H1 (cell line): ENCODE measurements around the gene CNPY3. TPM values are rescaled to one million over a fixed set of nuclear protein-coding genes. Genes with fewer than 3 reads are reported as not detected.

ENCODE experiments used
- CTCF ChIA-PET: fragments of 300-600 bp; sonication (Branson Sonifier 250); formaldehyde crosslinking; loops from one replicate; lab custom pipeline; 2021; ENCODE audit not compliant: partially characterized antibody; lab: Charles Lee
- POLR2A ChIA-PET: fragments of 300-600 bp; sonication (Branson Sonifier 250); formaldehyde crosslinking; loops from one replicate; lab custom pipeline; 2021; ENCODE audit warnings: inconsistent platforms; ENCODE audit not compliant: partially characterized antibody; lab: Charles Lee
- DNase-seq, 2 experiments: peaks; one replicate each; pipeline versions ENCODE4 v3.0.0 to v3.0.0-alpha.2; 2010 to 2022; ENCODE audit warnings: low spot score in 2 of 2, low read depth in 1 of 2, mixed read lengths in 1 of 2
- FAIRE-seq: peaks from 2 replicates; lab custom pipeline; 2011; peaks lifted over from hg19 to GRCh38; lab: Jason Lieb, UNC
- H2AFZ ChIP-seq: 2 replicates; pipeline ENCODE4 v1.8.1; 2012; ENCODE audit warnings: low read length, inconsistent platforms
- H2AK5ac ChIP-seq: 2 replicates; pipeline ENCODE4 v1.6.1; 2013; ENCODE audit warnings: low read depth, low read length
- H2BK120ac ChIP-seq: replicated peaks from 2 replicates; pipeline ENCODE3; 2013; ENCODE audit warnings: low read depth, low read length, inconsistent platforms
- H2BK12ac ChIP-seq: 2 replicates; pipeline ENCODE4 v1.6.1; 2013; ENCODE audit warnings: low read depth, low read length
- H2BK15ac ChIP-seq: 2 replicates; pipeline ENCODE4 v1.6.1; 2013; ENCODE audit warnings: low read length
- H2BK20ac ChIP-seq: 2 replicates; pipeline ENCODE4 v1.6.1; 2013; ENCODE audit warnings: low read length
- H2BK5ac ChIP-seq: 2 replicates; pipeline ENCODE4 v1.6.1; 2013; ENCODE audit warnings: low read depth, low read length
- H3K14ac ChIP-seq: 2 replicates; pipeline ENCODE4 v1.6.1; 2013; ENCODE audit warnings: inconsistent platforms; ENCODE audit not compliant: insufficient read length
- H3K18ac ChIP-seq: 2 replicates; pipeline ENCODE4 v1.6.1; 2013; ENCODE audit warnings: low read length; ENCODE audit errors: extremely low read depth
- H3K23ac ChIP-seq: 2 replicates; pipeline ENCODE4 v1.6.1; 2013; ENCODE audit warnings: inconsistent platforms; ENCODE audit not compliant: insufficient read length
- H3K23me2 ChIP-seq: 2 replicates; pipeline ENCODE4 v1.6.1; 2013; ENCODE audit warnings: low read depth, low read length
- H3K27ac ChIP-seq: 2 replicates; pipeline ENCODE4 v1.6.1; 2011; ENCODE audit warnings: low read depth, low read length, inconsistent platforms
- H3K27me3 ChIP-seq, 4 experiments: replicated peaks in 1 of 4; 1 replicate in 1 of 4; 2 replicates in 3 of 4; pipeline versions ENCODE4 v1.6.1 to v1.8.1; 2011 to 2013; ENCODE audit warnings: low read length in 3 of 4, mild to moderate bottlenecking in 3 of 4, inconsistent platforms in 2 of 4, mixed read lengths in 2 of 4, moderate library complexity in 1 of 4; ENCODE audit not compliant: control insufficient read depth in 3 of 4, insufficient read depth in 3 of 4; ENCODE audit errors: extremely low read depth in 1 of 4
- H3K36me3 ChIP-seq, 4 experiments: 2 replicates each; pipeline versions ENCODE4 v1.6.1 to v1.8.1; 2011 to 2013; ENCODE audit warnings: mild to moderate bottlenecking in 4 of 4, low read length in 3 of 4, moderate library complexity in 2 of 4, control low read depth in 1 of 4, inconsistent platforms in 1 of 4; ENCODE audit not compliant: insufficient read depth in 4 of 4, control insufficient read depth in 2 of 4
- H3K4ac ChIP-seq: replicated peaks from 2 replicates; pipeline ENCODE3; 2013; ENCODE audit warnings: low read length, low read depth, mixed read lengths, inconsistent platforms; ENCODE audit not compliant: insufficient read length
- H3K4me1 ChIP-seq, 4 experiments: replicated peaks in 1 of 4; 1 replicate in 1 of 4; 2 replicates in 3 of 4; pipeline versions ENCODE4 v1.6.1 to v1.8.1; 2011 to 2013; ENCODE audit warnings: low read length in 3 of 4, inconsistent platforms in 2 of 4, mixed read lengths in 1 of 4; ENCODE audit not compliant: insufficient read depth in 4 of 4, control insufficient read depth in 3 of 4
- H3K4me2 ChIP-seq, 2 experiments: 2 replicates each; pipeline versions ENCODE4 v1.6.1 to v1.8.1; 2011 to 2013; ENCODE audit warnings: low read depth in 2 of 2, low read length in 2 of 2, control low read depth in 1 of 2, inconsistent platforms in 1 of 2, mild to moderate bottlenecking in 1 of 2; ENCODE audit not compliant: insufficient read depth in 1 of 2
- H3K4me3 ChIP-seq, 4 experiments: fragments of 200-600, 300-600 bp in 1 of 4; sonication (generic), shearing (Covaris generic), sonication (Bioruptor Twin) in 1 of 4; 2 replicates each; pipeline versions ENCODE4 v1.5.1 to v1.8.1; 2011 to 2016; ENCODE audit warnings: low read length in 4 of 4, low read depth in 3 of 4, control low read depth in 2 of 4, inconsistent platforms in 2 of 4, mild to moderate bottlenecking in 2 of 4, mixed read lengths in 1 of 4, moderate library complexity in 1 of 4; ENCODE audit not compliant: insufficient read depth in 2 of 4; ENCODE audit errors: extremely low read depth in 1 of 4
- H3K56ac ChIP-seq: replicated peaks from 2 replicates; pipeline ENCODE3; 2013; ENCODE audit warnings: low read depth, mild to moderate bottlenecking, mixed read lengths, low read length, inconsistent platforms; ENCODE audit not compliant: insufficient read length
- H3K79me1 ChIP-seq: 2 replicates; pipeline ENCODE4 v1.6.1; 2013; ENCODE audit warnings: low read depth, low read length, control low read depth
- H3K79me2 ChIP-seq, 2 experiments: 2 replicates each; pipeline versions ENCODE4 v1.6.1 to v1.8.1; 2012 to 2013; ENCODE audit warnings: low read length in 2 of 2, mild to moderate bottlenecking in 2 of 2, inconsistent platforms in 1 of 2; ENCODE audit not compliant: insufficient read depth in 2 of 2, control insufficient read depth in 1 of 2
- H3K9ac ChIP-seq, 4 experiments: replicated peaks in 1 of 4; 1 replicate in 1 of 4; 2 replicates in 3 of 4; pipeline versions ENCODE4 v1.6.1 to v1.8.1; 2011 to 2013; ENCODE audit warnings: low read depth in 3 of 4, low read length in 3 of 4, control low read depth in 2 of 4, mild to moderate bottlenecking in 2 of 4, moderate library complexity in 2 of 4, inconsistent platforms in 1 of 4; ENCODE audit errors: extremely low read depth in 1 of 4
- H3K9me3 ChIP-seq, 2 experiments: 2 replicates each; pipeline versions ENCODE4 v1.6.1 to v1.8.1; 2012 to 2013; ENCODE audit warnings: mild to moderate bottlenecking in 2 of 2, moderate library complexity in 2 of 2, control low read depth in 1 of 2, inconsistent platforms in 1 of 2, low read depth in 1 of 2, low read length in 1 of 2, mixed read lengths in 1 of 2; ENCODE audit not compliant: insufficient read depth in 2 of 2
- H4K20me1 ChIP-seq, 2 experiments: replicated peaks in 1 of 2; 2 replicates each; pipeline versions ENCODE3 to v1.8.1; 2011 to 2013; ENCODE audit warnings: inconsistent platforms in 2 of 2, low read length in 2 of 2, mild to moderate bottlenecking in 1 of 2; ENCODE audit not compliant: insufficient read depth in 2 of 2, control insufficient read depth in 1 of 2
- H4K5ac ChIP-seq: 2 replicates; pipeline ENCODE4 v1.6.1; 2013; ENCODE audit warnings: low read length, low read depth, mixed read lengths, inconsistent platforms; ENCODE audit not compliant: insufficient read length
- H4K8ac ChIP-seq: 2 replicates; pipeline ENCODE4 v1.8.0; 2013; ENCODE audit warnings: mild to moderate bottlenecking, moderate library complexity, low read length, inconsistent platforms; ENCODE audit not compliant: insufficient read depth; ENCODE audit errors: extremely low read depth
- H4K91ac ChIP-seq: replicated peaks from 2 replicates; pipeline ENCODE3; 2013; ENCODE audit warnings: low read length, mixed read lengths, inconsistent platforms; ENCODE audit not compliant: insufficient read length
- CREB1 ChIP-seq: IDR thresholded peaks from 2 replicates; pipeline ENCODE4 v1.6.1; 2012; ENCODE audit warnings: inconsistent platforms
- CTBP2 ChIP-seq: IDR thresholded peaks from 2 replicates; pipeline ENCODE4 v1.7.0; 2011; ENCODE audit warnings: borderline replicate concordance, mild to moderate bottlenecking, moderate library complexity, mixed read lengths, low read length; ENCODE audit not compliant: insufficient read depth, insufficient read length
- KDM4A ChIP-seq: IDR thresholded peaks from one replicate; pipeline ENCODE4 v1.7.1; 2012; ENCODE audit warnings: low read depth, mild to moderate bottlenecking, moderate library complexity, low read length, inconsistent platforms; ENCODE audit not compliant: severe bottlenecking
- SIN3A ChIP-seq, 2 experiments: IDR thresholded peaks in 1 of 2; conservative IDR thresholded peaks in 1 of 2; 2 replicates each; pipeline ENCODE4 v1.6.1; 2011 to 2012; ENCODE audit warnings: low read length in 2 of 2, improper control_type of control experiment in 1 of 2, low read depth in 1 of 2, mild to moderate bottlenecking in 1 of 2
- WGBS, 2 experiments: shearing (Covaris generic) in 1 of 2; methylation state at CpG; one replicate each; pipeline versions ENCODE4 v1.1.6 to v1.1.7; 2013 to 2015; ENCODE audit warnings: low lambda C conversion rate in 2 of 2, mixed read lengths in 2 of 2, inconsistent platforms in 1 of 2, low coverage in 1 of 2, missing lambda C conversion rate in 1 of 2; ENCODE audit not compliant: insufficient replicate concordance in 2 of 2, insufficient coverage in 1 of 2, insufficient read length in 1 of 2; ENCODE audit errors: extremely low coverage in 1 of 2, missing lambda C conversion rate in 1 of 2; 5-methylcytosine and 5-hydroxymethylcytosine counted together
- polyA plus RNA-seq, 7 experiments: library from polyadenylated mRNA; depleted of rRNA in 3 of 7; stranded (reverse) in 5 of 7; unstranded in 2 of 7; fragments of >200 nt in 5 of 7; fragments of 200-250 nt in 2 of 7; gene quantifications; 1 replicate in 5 of 7; 2 replicates in 1 of 7; 4 replicates in 1 of 7; pipeline versions ENCODE4 v1.2.1 to v1.2.3, GENCODE V29; 2011 to 2013; ENCODE audit warnings: missing spikeins in 2 of 7, mixed read lengths in 2 of 7
- total RNA-seq: library from RNA; stranded (reverse); fragmentation: NEBNext Ultra II Directional; extraction: Animal tissue kit (Norgen Biotek cat#: 25700); gene quantifications from 2 replicates; pipeline ENCODE4 v1.2.1, GENCODE V29; 2021
- TF ChIP-seq, protein P1 (sequence below): IDR thresholded peaks from 2 replicates; pipeline ENCODE4 v1.6.1; 2011; ENCODE audit warnings: low read length, improper control_type of control experiment
- TF ChIP-seq, protein P2 (sequence below), 3 experiments: IDR thresholded peaks; 1 replicate in 2 of 3; 2 replicates in 1 of 3; pipeline versions ENCODE4 v1.5.1 to v1.6.1; 2011; ENCODE audit warnings: low read length in 3 of 3, mild to moderate bottlenecking in 3 of 3, inconsistent platforms in 2 of 3, low read depth in 1 of 3, moderate library complexity in 1 of 3; ENCODE audit not compliant: insufficient read depth in 1 of 3; ENCODE audit errors: control extremely low read depth in 1 of 3

CNPY3 gene
- total and polyA plus RNA-seq, 2 of the 8 experiments (the other 6 are each of a cell fraction or from before 2014, with no cell fraction given), result 49.6 to 64.5 TPM

DNA sequence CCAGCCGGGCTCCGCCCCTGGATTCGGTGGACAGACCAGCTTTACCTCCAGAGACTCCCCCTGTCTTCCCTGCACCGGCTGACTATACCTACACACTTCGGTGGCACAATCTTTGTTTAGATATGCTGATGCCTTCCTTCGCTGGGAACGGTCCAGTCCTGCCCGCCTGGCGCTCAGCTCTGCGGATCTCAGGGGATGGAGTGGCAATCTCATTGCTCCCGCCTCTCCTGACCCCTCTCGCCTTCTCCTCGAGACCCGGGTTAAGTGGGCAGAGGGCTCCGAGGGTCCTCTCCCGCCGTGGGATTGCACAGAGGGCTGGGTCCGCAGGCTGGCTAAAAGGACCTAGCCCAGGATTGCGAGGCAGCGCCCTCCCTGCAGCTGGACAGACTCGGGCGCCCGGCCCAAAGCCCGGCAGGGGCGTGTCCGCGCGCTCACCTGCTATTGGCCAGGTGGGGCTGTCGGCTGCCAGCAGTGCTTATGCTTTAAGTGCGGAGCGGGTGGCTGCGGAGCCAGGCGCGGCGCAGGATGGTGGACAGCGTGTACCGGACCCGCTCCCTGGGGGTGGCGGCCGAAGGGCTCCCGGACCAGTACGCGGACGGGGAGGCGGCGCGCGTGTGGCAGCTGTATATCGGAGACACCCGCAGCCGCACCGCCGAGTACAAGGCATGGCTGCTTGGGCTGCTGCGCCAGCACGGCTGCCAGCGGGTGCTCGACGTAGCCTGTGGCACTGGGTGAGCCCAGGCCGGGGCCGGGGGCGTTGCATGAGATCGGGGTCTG, 31.2 kb downstream of the CNPY3 start, which contains the start of gene GNMT:
TSS of gene GNMT (plus strand) at position 512 of the 777 bp plus-strand sequence. CDS start at position 526, 14 bp downstream.
- POLR2A ChIA-PET, result interaction anchor here (0.7 to 5.3 kb wide), 23 partner anchors 8 to 214 kb away, joined by 3 to 21 read pairs (median 4); partner anchors contain the start of genes CNPY3, PEX6, PPP2R5D and RPL7L1
- Histone ChIP-seq H3K4me3 (peak within 1 kb of the TSS; percentile 50 to 87 (median 76)), H4K8ac (peak within 1 kb of the TSS; percentile 86), H3K79me1 (no peaks in the 10 kb centered on the region; the same call in 1 of the 2 replicates), H3K14ac (no peak within 1 kb of the TSS), H3K27me3 (peaks cover 0 to 13% (median 10%) of the 10 kb centered on the region in 4 experiments; a peak in 5 of 7 replicates), H2BK15ac (0 out of 2 replicates have a peak within 1 kb of the TSS, but pooled peaks have one; percentile 81), H2BK20ac (no peak within 1 kb of the TSS), H4K20me1 (no peaks in the 10 kb centered on the region), H2AK5ac (no peak within 1 kb of the TSS), H3K18ac (peak within 1 kb of the TSS; percentile 91), H3K23me2 (peaks cover 10% of the 10 kb centered on the region), H2BK12ac (0 out of 2 replicates have a peak within 1 kb of the TSS, but pooled peaks have one; percentile 50), H3K56ac (no peak within 1 kb of the TSS), H3K9ac (peak within 1 kb of the TSS in 3 of 4 experiments; percentile 50 to 60 (median 54); a peak in 3 of 7 replicates), H3K79me2 (no peaks in the 10 kb centered on the region), H4K91ac (no peak within 1 kb of the TSS), H3K4me1 (peaks cover 0 to 8% (median 6%) of the 10 kb centered on the region in 4 experiments; a peak in 5 of 7 replicates), H3K27ac (no peak within 1 kb of the TSS), H3K23ac (no peak within 1 kb of the TSS), H4K5ac (peak within 1 kb of the TSS; percentile 30), H2AFZ (peak within 1 kb of the TSS; percentile 94; the same call in 1 of the 2 replicates), H2BK5ac (peak within 1 kb of the TSS; percentile 24; the same call in 1 of the 2 replicates), H3K4me2 (peak within 1 kb of the TSS; percentile 69 to 99), H2BK120ac (no peak within 1 kb of the TSS), H3K9me3 (no peaks in the 10 kb centered on the region), H3K36me3 (peaks cover 0 to 2% (median 0%) of the 10 kb centered on the region in 4 experiments; a peak in 1 of 8 replicates), H3K4ac (no peak within 1 kb of the TSS)
- no peak for FAIRE-seq
- CTCF ChIA-PET, result interaction anchor here (0.5 to 2.2 kb wide), 14 partner anchors 9 to 429 kb away, joined by 3 to 6 read pairs (median 3); partner anchors contain the start of genes CNPY3, KLHDC3, MEA1 and RRP36
- DNase-seq, result peak in 1 of 2 experiments; percentile 90
- 6% methylated on average over 31 of the region's 62 CpGs; no CpG with 5 or more reads in 1 of the 2 experiments for WGBS, 2 experiments
- no peak for TF ChIP-seq CREB1
- no peak for TF ChIP-seq CTBP2
- TF ChIP-seq SIN3A (conservative IDR thresholded peaks at IDR 0.05 in 1 of 2, IDR thresholded peaks at IDR 0.05 in 1 of 2; ENCODE audit: low read depth in 1 of 2, low read length in 2 of 2), result peak; percentile 38 to 87; a peak in 3 of 4 replicates
- TF ChIP-seq, protein P1, sequence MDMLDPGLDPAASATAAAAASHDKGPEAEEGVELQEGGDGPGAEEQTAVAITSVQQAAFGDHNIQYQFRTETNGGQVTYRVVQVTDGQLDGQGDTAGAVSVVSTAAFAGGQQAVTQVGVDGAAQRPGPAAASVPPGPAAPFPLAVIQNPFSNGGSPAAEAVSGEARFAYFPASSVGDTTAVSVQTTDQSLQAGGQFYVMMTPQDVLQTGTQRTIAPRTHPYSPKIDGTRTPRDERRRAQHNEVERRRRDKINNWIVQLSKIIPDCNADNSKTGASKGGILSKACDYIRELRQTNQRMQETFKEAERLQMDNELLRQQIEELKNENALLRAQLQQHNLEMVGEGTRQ, result no peak
- peak; percentile 68 for TF ChIP-seq KDM4A
- TF ChIP-seq, protein P2, sequence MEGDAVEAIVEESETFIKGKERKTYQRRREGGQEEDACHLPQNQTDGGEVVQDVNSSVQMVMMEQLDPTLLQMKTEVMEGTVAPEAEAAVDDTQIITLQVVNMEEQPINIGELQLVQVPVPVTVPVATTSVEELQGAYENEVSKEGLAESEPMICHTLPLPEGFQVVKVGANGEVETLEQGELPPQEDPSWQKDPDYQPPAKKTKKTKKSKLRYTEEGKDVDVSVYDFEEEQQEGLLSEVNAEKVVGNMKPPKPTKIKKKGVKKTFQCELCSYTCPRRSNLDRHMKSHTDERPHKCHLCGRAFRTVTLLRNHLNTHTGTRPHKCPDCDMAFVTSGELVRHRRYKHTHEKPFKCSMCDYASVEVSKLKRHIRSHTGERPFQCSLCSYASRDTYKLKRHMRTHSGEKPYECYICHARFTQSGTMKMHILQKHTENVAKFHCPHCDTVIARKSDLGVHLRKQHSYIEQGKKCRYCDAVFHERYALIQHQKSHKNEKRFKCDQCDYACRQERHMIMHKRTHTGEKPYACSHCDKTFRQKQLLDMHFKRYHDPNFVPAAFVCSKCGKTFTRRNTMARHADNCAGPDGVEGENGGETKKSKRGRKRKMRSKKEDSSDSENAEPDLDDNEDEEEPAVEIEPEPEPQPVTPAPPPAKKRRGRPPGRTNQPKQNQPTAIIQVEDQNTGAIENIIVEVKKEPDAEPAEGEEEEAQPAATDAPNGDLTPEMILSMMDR (IDR thresholded peaks at IDR 0.05; ENCODE audit: control extremely low read depth in 1 of 3, insufficient read depth in 1 of 3, low read depth in 1 of 3, low read length in 3 of 3), result no peak
